CD4-positive, alpha-beta T cell (primary cell): Measurements from ENCODE around the gene RASAL2. TPM values are rescaled to one million over a fixed set of nuclear protein-coding genes. Genes with fewer than 3 reads are reported as not detected.

Source experiments
- ATAC-seq: fragments of 200-7000 bp; cut with Tn5 transposase; one replicate; pipeline ENCODE4 v1.10.0; 2022; ENCODE audit warnings: mild to moderate bottlenecking; ENCODE audit not compliant: poor library complexity
- CTCF ChIA-PET: fragments of 350-600 bp; sonication (Branson Sonifier 250); formaldehyde crosslinking; loops from one replicate; lab custom pipeline; 2021; ENCODE audit warnings: antibody characterized with exemption, inconsistent platforms; lab: Charles Lee
- POLR2A ChIA-PET: fragments of 350-600 bp; sonication (Branson Sonifier 250); formaldehyde crosslinking; loops from one replicate; lab custom pipeline; 2021; ENCODE audit warnings: antibody characterized with exemption, inconsistent platforms; lab: Charles Lee
- DNase-seq, 14 experiments: peaks; one replicate each; pipeline ENCODE4 v3.0.0-alpha.2; 2013 to 2020; ENCODE audit warnings: mixed read lengths in 2 of 14
- H3K27ac ChIP-seq, 2 donors: one replicate each; pipeline versions ENCODE4 v1.5.1 to v1.7.0; 2013; ENCODE audit warnings: low read length in 2 of 2, low read depth in 1 of 2, mild to moderate bottlenecking in 1 of 2
- H3K27me3 ChIP-seq, 2 experiments: 1 replicate in 1 of 2; 2 replicates in 1 of 2; pipeline versions ENCODE4 v1.6.1 to v1.7.0; 2013; ENCODE audit warnings: low read length in 2 of 2, control low read depth in 1 of 2, mild to moderate bottlenecking in 1 of 2, moderate library complexity in 1 of 2; ENCODE audit not compliant: insufficient read depth in 2 of 2, control insufficient read depth in 1 of 2
- H3K36me3 ChIP-seq: one replicate; pipeline ENCODE4 v1.6.1; 2013; ENCODE audit warnings: low read length, control low read depth; ENCODE audit not compliant: insufficient read depth
- H3K4me1 ChIP-seq: one replicate; pipeline ENCODE4 v1.6.1; 2013; ENCODE audit warnings: low read length, control low read depth; ENCODE audit not compliant: insufficient read depth
- H3K4me3 ChIP-seq: one replicate; pipeline ENCODE4 v1.5.1; 2013; ENCODE audit warnings: mild to moderate bottlenecking, low read length, moderate library complexity
- H3K9me3 ChIP-seq, 2 experiments: 1 replicate in 1 of 2; 2 replicates in 1 of 2; pipeline versions ENCODE4 v1.6.1 to v1.7.0; 2013; ENCODE audit warnings: low read length in 2 of 2, mild to moderate bottlenecking in 2 of 2, control low read depth in 1 of 2, moderate library complexity in 1 of 2; ENCODE audit not compliant: control insufficient read depth in 1 of 2, insufficient read depth in 1 of 2
- H3K27ac Mint-ChIP-seq: one replicate; pipeline ENCODE4 v1.8.0; 2020; ENCODE audit warnings: mixed read lengths
- H3K27me3 Mint-ChIP-seq: one replicate; pipeline ENCODE4 v1.8.0; 2021; ENCODE audit warnings: mixed read lengths
- H3K36me3 Mint-ChIP-seq: one replicate; pipeline ENCODE4 v1.8.0; 2021; ENCODE audit warnings: low read depth, mixed read lengths
- H3K4me1 Mint-ChIP-seq: one replicate; pipeline ENCODE4 v1.8.0; 2021; ENCODE audit warnings: low read depth, mixed read lengths
- H3K4me3 Mint-ChIP-seq: one replicate; pipeline ENCODE4 v1.8.0; 2020; ENCODE audit warnings: mild to moderate bottlenecking, mixed read lengths
- H3K9me3 Mint-ChIP-seq: one replicate; pipeline ENCODE4 v1.8.0; 2020; ENCODE audit warnings: mixed read lengths
- intact Hi-C, 2 experiments: fragments of 100-400 bp; cut with DNase I in 1 of 2; cut with micrococcal nuclease in 1 of 2; formaldehyde crosslinking; loops; one replicate each; pipeline versions ENCODE4 v1.15.1 to v1.9.0; 2023 to 2025; cut with DNase I, micrococcal nuclease
- total RNA-seq, 174 experiments: library from RNA in 2 of 174; stranded (reverse) in 2 of 174; gene quantifications; one replicate each; pipeline ENCODE4 v1.2.3 and lab custom pipeline; 2021 to 2026
- TF ChIP-seq, protein P1 (sequence below): fragments of 200-600 bp; IDR thresholded peaks from one replicate; pipeline ENCODE4 v1.8.0; 2022; ENCODE audit warnings: antibody characterized with exemption, mild to moderate bottlenecking

RASAL2 gene
- total RNA-seq, 2 experiments from 2014 or later: 0.03 TPM; not detected in 1

DNA sequence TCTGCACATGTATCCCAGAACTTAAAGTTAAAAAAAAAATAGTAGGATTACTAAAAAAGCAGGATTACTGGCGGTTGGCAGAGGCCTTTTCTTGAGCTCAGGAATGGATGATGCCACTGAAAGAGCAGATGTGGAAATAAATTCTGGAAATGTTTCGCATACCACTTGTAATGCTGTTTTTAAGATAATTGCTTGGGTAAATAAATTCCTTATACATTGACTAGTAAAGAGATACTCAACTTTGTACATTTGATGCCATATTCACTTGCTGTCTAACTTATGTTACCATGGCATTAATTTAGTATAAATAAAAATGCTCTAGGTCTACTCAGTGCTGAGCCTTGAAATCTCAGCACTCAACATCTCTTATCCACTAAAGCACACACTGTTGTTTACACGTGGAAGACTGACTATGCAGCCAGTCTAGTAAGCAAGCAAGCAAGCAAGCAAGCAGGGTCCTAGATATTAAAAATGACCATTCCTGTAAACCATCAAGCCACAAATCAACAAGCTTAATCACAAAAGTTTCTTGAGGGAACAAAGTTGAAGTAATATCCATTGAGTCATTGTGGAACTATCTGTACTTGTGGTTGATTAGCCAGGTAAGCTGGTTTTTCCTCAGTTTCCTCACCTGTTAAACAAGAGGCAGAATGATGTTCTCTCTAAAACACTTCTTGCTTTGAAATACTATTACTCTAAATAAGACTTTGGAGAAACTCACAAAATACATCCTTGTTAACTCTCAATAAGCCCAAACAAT, 1.7 kb upstream of the RASAL2 start:
- H3K9me3 Mint-ChIP-seq: peaks cover 4% of the 10 kb centered on the region
- no peak overlapping the region for H3K4me3 Mint-ChIP-seq
- no peaks in the 10 kb centered on the region for H3K36me3 Mint-ChIP-seq
- H3K27me3 Mint-ChIP-seq: peaks cover 79% of the 10 kb centered on the region
- no peaks in the 10 kb centered on the region for H3K36me3 ChIP-seq
- H3K4me1 ChIP-seq: peaks cover 9% of the 10 kb centered on the region
- H3K4me1 Mint-ChIP-seq: peaks cover 22% of the 10 kb centered on the region
- H3K9me3 ChIP-seq: peaks cover 0 to 27% of the 10 kb centered on the region in 2 experiments
- POLR2A ChIA-PET: no interaction called here
- CTCF ChIA-PET: no interaction called here
- intact Hi-C loops: no loop called here
- DNase-seq (no peak), ATAC-seq (no peak)
- H3K4me3 ChIP-seq: no peak overlapping the region
- no peak overlapping the region for H3K27ac ChIP-seq
- H3K27ac Mint-ChIP-seq: no peak overlapping the region
- TF ChIP-seq, protein P1, sequence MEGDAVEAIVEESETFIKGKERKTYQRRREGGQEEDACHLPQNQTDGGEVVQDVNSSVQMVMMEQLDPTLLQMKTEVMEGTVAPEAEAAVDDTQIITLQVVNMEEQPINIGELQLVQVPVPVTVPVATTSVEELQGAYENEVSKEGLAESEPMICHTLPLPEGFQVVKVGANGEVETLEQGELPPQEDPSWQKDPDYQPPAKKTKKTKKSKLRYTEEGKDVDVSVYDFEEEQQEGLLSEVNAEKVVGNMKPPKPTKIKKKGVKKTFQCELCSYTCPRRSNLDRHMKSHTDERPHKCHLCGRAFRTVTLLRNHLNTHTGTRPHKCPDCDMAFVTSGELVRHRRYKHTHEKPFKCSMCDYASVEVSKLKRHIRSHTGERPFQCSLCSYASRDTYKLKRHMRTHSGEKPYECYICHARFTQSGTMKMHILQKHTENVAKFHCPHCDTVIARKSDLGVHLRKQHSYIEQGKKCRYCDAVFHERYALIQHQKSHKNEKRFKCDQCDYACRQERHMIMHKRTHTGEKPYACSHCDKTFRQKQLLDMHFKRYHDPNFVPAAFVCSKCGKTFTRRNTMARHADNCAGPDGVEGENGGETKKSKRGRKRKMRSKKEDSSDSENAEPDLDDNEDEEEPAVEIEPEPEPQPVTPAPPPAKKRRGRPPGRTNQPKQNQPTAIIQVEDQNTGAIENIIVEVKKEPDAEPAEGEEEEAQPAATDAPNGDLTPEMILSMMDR: no peak
- peaks cover 21 to 44% of the 10 kb centered on the region in 2 experiments for H3K27me3 ChIP-seq

DNA sequence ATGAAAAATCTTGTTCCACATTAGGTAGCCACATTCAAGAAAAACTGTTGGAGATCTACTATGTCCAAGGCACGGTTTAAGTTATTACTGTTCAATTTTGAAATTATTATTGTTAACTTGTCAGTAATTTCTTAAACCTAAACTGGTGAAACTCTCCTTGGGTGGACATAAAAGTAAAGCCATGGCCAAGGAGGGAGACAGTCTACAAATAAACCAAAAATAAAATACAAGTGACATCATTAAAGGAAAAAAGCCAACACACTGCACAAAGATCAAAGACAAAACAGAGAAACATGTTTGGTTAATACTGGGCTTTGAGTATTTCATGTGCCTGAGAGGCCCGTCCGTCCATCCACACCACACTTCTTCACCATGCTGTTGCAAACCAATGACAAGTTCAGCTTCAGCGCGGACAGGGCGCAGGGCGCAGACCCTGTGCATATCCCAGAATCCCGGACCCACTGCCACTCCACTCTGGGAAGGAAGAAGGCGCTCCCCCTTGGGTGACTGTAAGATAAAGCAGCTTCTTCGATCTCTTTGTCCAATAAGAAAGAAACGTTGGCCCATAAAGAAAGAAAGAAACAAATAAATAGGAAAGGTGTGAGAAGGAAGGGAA, 918 bp upstream of the RASAL2 start:
- Mint-ChIP-seq H3K27ac (no peak overlapping the region), H3K4me1 (peaks cover 22% of the 10 kb centered on the region), H3K4me3 (peak overlapping the region; percentile 63), H3K27me3 (peaks cover 81% of the 10 kb centered on the region), H3K9me3 (peaks cover 4% of the 10 kb centered on the region), H3K36me3 (no peaks in the 10 kb centered on the region)
- ChIA-PET CTCF (no interaction called here), POLR2A (no interaction called here)
- Histone ChIP-seq H3K4me1 (peaks cover 9% of the 10 kb centered on the region), H3K36me3 (no peaks in the 10 kb centered on the region), H3K4me3 (peak overlapping the region; percentile 25), H3K27me3 (peaks cover 21 to 49% of the 10 kb centered on the region in 2 experiments), H3K27ac (no peak overlapping the region), H3K9me3 (peaks cover 0 to 21% of the 10 kb centered on the region in 2 experiments)
- ATAC-seq: no peak
- peak in 1 of 14 experiments; percentile 5 for DNase-seq
- TF ChIP-seq, protein P1: no peak
- intact Hi-C loops: no loop called here

DNA sequence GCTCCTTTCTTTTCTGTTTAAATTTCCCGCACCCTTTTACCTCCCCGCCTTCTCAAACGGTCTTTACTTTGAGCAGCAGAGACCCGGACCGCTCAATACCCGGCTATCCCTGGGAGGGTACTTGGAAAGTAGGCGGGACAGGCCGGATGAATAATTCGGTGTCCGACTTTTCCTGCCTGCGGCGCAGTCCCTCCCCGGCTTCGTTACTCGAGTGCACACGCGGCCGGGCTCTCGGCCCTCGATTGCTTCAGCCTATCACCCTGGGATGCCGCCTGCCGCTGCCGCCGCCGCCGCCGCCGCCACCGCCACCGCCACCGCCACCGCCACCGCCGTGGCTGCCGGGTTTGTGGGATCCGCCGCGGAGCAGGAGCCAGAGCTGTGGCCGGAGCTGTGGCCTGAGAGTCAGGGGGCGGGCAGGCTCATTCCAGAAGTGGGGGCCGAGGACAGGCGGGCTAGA, 382 bp upstream of the RASAL2 start:
- intact Hi-C loops: no loop called here
- peak overlapping the region; percentile 30 for H3K4me3 ChIP-seq
- H3K27ac Mint-ChIP-seq: no peak overlapping the region

More for the DNA sequence above, 382 bp upstream of the RASAL2 start:
- DNase-seq (peak in 7 of 14 experiments; percentile 5 to 61 (median 32)), ATAC-seq (no peak)
- peaks cover 9% of the 10 kb centered on the region for H3K4me1 ChIP-seq
- H3K36me3 Mint-ChIP-seq: no peaks in the 10 kb centered on the region
- H3K4me1 Mint-ChIP-seq: peaks cover 22% of the 10 kb centered on the region
- H3K36me3 ChIP-seq: no peaks in the 10 kb centered on the region
- POLR2A ChIA-PET: no interaction called here
- TF ChIP-seq, protein P1: no peak
- H3K9me3 ChIP-seq: peaks cover 0 to 21% of the 10 kb centered on the region in 2 experiments
- H3K4me3 Mint-ChIP-seq: peak overlapping the region; percentile 63
- peaks cover 81% of the 10 kb centered on the region for H3K27me3 Mint-ChIP-seq
- CTCF ChIA-PET: no interaction called here
- peaks cover 21 to 54% of the 10 kb centered on the region in 2 experiments for H3K27me3 ChIP-seq
- no peak overlapping the region for H3K27ac ChIP-seq
- H3K9me3 Mint-ChIP-seq: peaks cover 2% of the 10 kb centered on the region
